CD1c-positive myeloid dendritic cell (primary cell): ENCODE measurements around the gene C3orf70.

Source experiments
- DNase-seq: peaks from one replicate; pipeline ENCODE4 v3.0.0-alpha.2; 2016; ENCODE audit errors: extremely low spot score

Gene C3orf70

GRCh38 chr3:185051801-185052200 is 101.1 kb downstream of the C3orf70 start:
- DNase-seq, result no peak

- no peak for DNase-seq
These were observed 103.2 kb downstream of the C3orf70 start for GRCh38 chr3:185049710-185050109.

GRCh38 chr3:185046603-185047002 is 106.3 kb downstream of the C3orf70 start:
- DNase-seq, result no peak

- DNase-seq, result no peak
These were observed 106.7 kb downstream of the C3orf70 start for GRCh38 chr3:185046164-185046515.

- DNase-seq, result no peak
These were observed 110.4 kb downstream of the C3orf70 start for GRCh38 chr3:185042312-185043050.

- no peak for DNase-seq
These were observed 111.3 kb downstream of the C3orf70 start for GRCh38 chr3:185041540-185041939.

- no peak for DNase-seq
These were observed 112.4 kb downstream of the C3orf70 start for GRCh38 chr3:185040425-185040824.

GRCh38 chr3:185037801-185038200 is 115.1 kb downstream of the C3orf70 start:
- no peak for DNase-seq

GRCh38 chr3:185030951-185031350 is 121.9 kb downstream of the C3orf70 start:
- DNase-seq, result no peak

- DNase-seq, result no peak
These were observed 122.5 kb downstream of the C3orf70 start for GRCh38 chr3:185030399-185030798.

GRCh38 chr3:185029086-185029485 is 123.8 kb downstream of the C3orf70 start:
- no peak for DNase-seq

- DNase-seq, result no peak
These were observed 124.7 kb downstream of the C3orf70 start for GRCh38 chr3:185028121-185028520.
